ENCODE data around the gene RPS21.
A peak's percentile ranks its signal among the peaks of the same experiment; 100 is the strongest.

RPS21 gene

DNA sequence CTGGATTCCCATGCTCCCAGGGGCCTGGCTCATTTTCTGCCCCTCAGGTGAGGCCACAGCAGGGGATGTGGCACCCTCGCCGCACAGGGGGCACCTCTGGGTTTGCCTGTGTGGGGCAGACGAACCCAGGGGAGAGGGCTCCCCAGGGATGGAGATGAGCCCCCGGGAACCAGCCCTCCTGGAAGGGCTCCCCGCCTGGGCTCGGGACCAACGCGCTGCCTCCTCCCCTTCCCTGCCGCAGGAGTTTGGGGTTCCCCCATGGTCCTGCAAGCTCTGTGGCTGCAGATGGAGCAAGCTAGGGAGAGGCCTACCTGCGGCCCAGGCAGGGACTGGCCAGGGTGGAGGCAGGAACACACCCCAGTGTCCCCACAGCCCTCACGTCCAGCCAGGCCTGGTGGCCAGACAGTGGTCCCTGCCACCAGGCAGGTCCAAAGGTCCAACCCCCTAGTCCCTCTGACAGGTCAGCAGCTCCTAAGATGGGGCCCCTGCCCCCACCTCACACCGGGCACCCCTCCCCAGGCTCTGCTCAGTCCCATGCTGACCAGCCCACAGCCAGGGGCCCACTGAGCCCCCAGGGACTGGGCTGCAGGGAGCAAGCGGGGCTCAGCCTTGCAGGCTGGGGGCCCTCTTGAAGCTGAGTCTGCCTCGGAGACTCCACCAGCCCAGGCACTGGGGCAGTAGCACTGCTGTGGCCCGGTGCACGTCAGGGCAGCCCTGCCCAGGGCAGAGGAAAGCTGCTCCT is 33.4 kb upstream of the RPS21 start:
- DNase-seq (ENCODE audit: insufficient read length, low spot score) (no peak), FAIRE-seq (peak; percentile 52)

GRCh38 chr20:62354031-62354808 is 32.7 kb upstream of the RPS21 start:
- DNase-seq (ENCODE audit: insufficient read length, low spot score) (no peak), FAIRE-seq (peak; percentile 28)

DNA sequence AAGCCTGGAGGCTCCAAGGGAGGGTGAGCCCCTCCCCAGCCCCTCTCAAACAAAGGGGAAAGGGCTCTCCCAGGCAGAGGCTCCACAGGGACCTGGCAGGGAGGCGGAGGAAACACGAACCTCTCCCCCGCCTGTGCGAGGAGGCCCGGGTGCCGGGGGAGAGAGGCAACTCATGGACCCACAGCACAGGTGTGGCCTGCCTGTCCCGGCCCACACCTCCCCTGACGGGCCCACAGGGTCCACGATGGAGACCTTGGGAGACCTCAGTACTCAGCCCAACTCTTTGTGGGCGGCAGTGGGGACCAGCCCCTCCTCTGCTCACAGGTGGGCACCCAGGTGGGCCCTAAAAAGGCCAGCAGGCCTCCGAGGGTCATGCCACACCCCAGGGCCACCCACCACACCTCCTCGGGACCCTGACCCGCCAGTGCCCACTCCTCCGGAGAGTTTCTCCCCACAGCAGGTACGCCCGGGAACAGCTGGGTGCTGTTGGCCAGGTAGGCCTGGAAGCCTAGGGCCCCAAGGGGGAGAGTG is 32.0 kb upstream of the RPS21 start:
- DNase-seq (ENCODE audit: insufficient read length, low spot score) (no peak), FAIRE-seq (no peak)

GRCh38 chr20:62355516-62355877 is 31.4 kb upstream of the RPS21 start:
- no peak for DNase-seq (ENCODE audit: insufficient read length, low spot score)
- FAIRE-seq: peak; percentile 93

- FAIRE-seq: peak; percentile 95
- DNase-seq (ENCODE audit: insufficient read length, low spot score): no peak
Measured at GRCh38 chr20:62355878-62356588, 30.9 kb upstream of the RPS21 start.

- FAIRE-seq (peak; percentile 62), DNase-seq (ENCODE audit: insufficient read length, low spot score) (no peak)
Measured at GRCh38 chr20:62356589-62357186, 30.2 kb upstream of the RPS21 start.

DNA sequence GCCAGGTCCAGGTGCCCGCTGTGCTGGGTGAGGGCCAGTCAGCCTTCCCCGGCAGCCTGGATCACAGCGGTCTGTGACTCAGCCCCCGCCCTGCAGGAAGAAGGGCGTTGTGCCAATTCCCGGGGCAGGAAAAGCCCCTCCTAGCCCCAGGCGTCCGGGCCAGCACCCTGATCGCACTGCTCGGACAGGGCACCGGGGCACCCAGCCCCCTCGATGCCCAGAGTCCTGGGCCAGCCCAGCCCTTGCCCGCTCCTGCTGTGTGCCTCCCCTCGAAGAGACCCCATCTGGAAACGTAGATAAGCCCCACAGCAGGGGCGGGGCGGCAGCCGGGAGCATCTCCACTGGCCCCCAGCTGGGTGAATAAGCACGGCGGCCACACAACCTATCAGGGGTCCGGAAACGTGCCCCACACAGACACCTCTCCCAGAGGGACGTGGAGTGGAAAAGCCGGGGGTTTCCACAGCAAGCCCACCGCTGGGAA is 29.7 kb upstream of the RPS21 start:
- FAIRE-seq: peak; percentile 99
- DNase-seq (ENCODE audit: insufficient read length, low spot score): peak; percentile 97

GRCh38 chr20:62357681-62358080 is 29.2 kb upstream of the RPS21 start:
- FAIRE-seq (no peak), DNase-seq (ENCODE audit: insufficient read length, low spot score) (no peak)

DNA sequence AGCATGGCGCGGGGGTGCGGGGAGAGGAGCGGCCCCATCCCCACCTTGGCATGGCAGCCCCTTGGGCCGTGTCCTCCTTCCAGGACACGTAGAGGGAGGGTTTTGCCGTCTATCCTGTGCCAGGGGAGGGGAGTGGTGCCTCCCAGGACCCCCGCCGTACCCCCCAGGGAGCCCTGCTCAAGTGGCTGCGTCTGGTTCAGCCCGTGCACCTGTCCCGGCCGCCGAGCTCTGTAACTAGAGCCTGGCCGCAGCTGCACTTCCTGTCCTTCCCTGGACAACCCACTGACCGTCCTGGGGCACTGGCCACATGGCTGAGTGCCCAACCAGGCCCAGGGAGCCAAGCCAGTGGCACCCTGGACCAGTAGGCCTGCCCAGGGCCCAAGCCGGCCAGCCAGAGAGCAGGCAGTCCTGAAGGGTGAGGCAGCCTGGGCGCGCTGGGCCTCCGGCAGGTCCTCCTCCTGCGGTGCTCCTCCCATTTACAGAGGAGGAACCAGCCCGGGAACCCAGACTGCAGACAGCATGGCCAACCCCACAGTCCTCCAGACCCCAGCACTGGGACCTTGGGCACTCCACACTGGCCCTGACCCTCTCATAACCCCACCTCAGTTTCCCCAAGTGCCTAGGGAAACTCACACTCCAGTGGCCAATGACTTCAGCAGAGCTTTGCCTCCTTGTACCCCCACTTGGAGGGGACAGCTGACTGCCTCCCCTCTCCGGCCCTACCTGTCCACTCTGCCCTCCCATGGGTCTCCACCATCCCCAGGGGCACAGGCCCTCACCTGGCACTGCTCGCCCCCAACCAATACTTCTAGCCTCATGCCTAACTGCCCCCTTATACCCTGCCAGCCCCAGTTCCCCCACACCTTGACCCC is 28.5 kb upstream of the RPS21 start:
- FAIRE-seq: no peak
- DNase-seq (ENCODE audit: insufficient read length, low spot score): no peak

GRCh38 chr20:62359043-62359490 is 27.8 kb upstream of the RPS21 start:
- no peak for DNase-seq (ENCODE audit: insufficient read length, low spot score)

GRCh38 chr20:62359491-62360121 is 27.3 kb upstream of the RPS21 start:
- DNase-seq (ENCODE audit: insufficient read length, low spot score) (peak; percentile 87), FAIRE-seq (no peak)

More at GRCh38 chr20:62359043-62359490, 27.8 kb upstream of the RPS21 start:
- FAIRE-seq: no peak

- no peak for DNase-seq (ENCODE audit: insufficient read length, low spot score)
- FAIRE-seq: peak; percentile 81
Measured at GRCh38 chr20:62360854-62361798, 25.8 kb upstream of the RPS21 start.

- FAIRE-seq: no peak
- no peak for DNase-seq (ENCODE audit: insufficient read length, low spot score)
Measured at GRCh38 chr20:62361799-62362589, 24.9 kb upstream of the RPS21 start.

DNA sequence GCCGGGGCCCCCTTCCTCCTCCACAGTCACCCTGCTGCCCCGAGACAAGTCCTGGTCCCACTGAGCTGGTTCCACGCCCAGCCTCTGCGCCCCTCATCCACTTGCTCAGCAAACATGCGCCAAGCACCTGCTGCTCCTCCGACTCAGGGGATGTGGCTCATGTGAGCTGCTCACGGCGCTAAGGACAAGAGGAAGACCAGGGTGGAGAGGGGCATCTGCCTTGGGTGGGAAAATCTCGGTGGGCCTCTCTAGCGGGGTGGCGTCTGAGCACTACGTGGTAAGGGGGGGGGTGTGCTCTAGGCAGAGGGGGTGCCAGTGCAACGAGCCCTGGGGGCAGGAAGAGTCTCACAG is 24.3 kb upstream of the RPS21 start:
- DNase-seq (ENCODE audit: insufficient read length, low spot score) (no peak), FAIRE-seq (peak; percentile 89)

GRCh38 chr20:62362991-62363919 is 23.6 kb upstream of the RPS21 start:
- peak; percentile 81 for FAIRE-seq
- DNase-seq (ENCODE audit: insufficient read length, low spot score): no peak

Data from HTR-8/SVneo (cell line).